HL-60/S4 treated with retinoic acid at 250 ng/mL for 4 days and 3 days (cell line): Measurements from ENCODE around the gene TRMU.

Experiments
- in situ Hi-C: fragments of 300-500 bp; cut with MboI; formaldehyde crosslinking; loops from 2 replicates; pipeline ENCODE4 v1.7.0; 2022; ENCODE audit warnings: low sequenced_read_pairs

Gene TRMU

GRCh38 chr22:46331496-46331895, 4.0 kb upstream of the TRMU start:
- in situ Hi-C loops = no loop called here

DNA sequence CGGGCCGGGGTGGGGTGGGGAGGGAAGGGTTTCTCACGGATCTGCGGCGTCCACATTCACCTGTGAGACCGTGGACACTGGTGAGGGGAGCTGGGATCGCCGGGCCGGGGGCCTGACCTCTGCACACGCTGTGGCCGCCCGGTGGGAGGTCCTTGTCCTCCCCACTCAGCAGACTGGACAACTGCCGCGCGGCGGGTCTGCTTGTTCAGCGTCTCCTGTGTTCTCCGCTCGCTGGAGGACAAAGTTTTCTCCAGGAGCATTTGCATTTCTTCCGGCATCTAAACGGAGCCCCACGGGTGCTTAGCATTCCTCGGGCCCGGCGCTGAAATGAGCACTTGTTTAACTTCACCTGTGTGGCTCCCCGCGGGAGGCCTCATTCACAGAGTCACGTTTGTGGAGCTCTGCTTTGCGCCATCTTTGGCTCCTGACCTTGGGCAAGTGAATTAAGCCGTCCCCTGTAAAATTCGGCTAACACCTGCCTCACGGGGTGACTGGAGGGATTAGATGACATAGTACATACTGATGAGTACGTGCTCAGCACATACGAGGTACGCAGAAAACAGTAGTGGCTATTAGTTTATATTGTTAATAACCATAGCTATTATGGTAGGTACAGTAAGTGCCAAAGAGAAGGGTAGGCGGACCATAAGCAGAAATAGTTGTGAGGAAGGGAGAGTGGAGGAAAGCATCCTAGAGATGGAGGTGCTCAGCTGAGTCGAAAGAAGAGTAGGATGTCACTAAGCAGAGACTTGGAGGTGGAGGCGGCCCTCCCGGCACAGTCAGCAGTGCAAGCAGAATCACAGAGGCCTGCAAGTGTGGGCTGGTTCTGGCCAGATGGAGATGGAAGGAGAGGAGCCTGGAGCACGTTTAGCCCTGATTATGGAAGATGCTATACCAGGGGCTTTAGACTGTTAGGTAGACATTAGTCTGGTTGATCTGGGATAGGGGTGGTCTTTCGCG, 885 bp downstream of the TRMU start:
- in situ Hi-C loops = no loop called here

- in situ Hi-C loops = no loop called here
Observed at GRCh38 chr22:46337870-46338269, 2.4 kb downstream of the TRMU start.

- in situ Hi-C loops = no loop called here
Observed at GRCh38 chr22:46338636-46339035, 3.1 kb downstream of the TRMU start.

- in situ Hi-C loops = no loop called here
Observed at GRCh38 chr22:46339956-46340355, 4.4 kb downstream of the TRMU start.

GRCh38 chr22:46340676-46341075, 5.2 kb downstream of the TRMU start:
- in situ Hi-C loops = no loop called here

DNA sequence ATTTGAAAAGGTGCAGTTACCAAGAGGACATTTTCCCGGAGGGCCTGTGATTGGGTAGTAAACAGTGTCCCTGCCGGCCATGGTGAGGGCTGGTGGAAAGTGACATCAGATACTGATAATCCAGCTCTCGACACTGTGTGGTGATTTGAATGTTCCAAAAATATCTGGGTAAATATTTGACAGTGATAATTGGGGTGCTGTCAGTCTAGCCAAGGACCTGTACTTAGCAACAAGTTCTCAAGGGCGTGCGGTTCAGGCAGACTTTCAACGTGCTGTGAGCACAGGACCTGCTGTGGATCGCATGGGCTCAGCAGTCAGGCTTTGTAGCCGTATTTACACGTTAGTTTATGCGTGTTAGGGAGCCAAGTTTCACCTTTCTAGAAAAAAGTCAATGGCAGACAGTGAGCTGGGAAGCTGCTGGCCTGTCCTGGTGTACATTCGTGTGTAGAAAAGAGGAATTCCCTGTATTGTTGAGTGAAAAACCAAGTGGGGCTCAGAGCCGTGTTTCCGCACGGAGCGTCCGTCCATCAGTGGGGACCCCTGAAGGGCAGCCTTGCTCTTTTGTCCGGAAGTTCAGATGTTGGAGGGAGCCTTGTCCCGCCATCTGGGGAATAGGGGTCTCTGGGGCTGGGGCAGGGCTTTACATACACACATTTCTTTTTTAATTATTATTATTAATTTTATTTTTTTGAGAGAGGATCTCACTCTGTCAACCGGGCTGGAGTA, 11.3 kb downstream of the TRMU start:
- in situ Hi-C loops = no loop called here

DNA sequence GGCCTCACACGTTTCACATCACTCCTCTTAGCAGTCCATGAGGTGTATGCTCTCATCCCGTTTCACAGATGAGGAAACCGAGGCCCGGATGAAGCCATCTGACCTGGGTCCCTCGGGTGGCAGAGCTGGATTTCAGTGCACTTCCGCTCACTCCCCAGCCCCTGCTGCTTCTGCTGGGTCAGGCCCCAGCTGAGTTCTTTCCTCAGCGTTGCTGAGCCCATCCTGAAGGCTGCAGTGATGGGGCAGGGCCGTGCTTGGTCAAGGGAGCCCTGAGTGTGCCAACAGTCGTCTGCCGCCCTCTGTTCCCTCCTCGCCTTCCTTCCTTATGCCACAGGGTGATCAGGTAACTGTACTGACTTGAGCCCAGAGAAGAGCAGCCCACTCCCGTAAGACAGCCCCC, 12.1 kb downstream of the TRMU start:
- in situ Hi-C loops = no loop called here

- in situ Hi-C loops = no loop called here
Observed at GRCh38 chr22:46348099-46348695, 12.7 kb downstream of the TRMU start.

DNA sequence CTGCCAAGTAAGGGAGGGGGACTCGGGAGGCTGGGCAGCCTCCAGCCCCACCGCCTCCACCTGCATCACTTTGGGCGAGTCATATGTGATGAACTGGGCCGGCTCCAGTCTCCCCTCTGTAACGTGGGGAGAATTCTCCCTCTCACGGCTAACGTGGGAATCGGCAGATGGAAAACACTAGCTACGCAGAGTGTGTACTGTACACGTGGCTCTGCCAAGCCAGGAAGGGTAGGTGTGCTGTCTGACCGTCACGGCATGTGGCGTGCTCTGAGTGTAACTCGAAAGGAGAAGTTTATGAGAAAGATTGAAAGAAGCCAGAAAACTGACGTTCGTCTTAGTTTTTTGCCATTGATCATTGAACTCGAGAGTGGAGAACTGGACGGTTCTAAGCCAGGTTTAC, 13.7 kb downstream of the TRMU start:
- in situ Hi-C loops = no loop called here

GRCh38 chr22:46349681-46350080, 14.2 kb downstream of the TRMU start:
- in situ Hi-C loops = no loop called here

DNA sequence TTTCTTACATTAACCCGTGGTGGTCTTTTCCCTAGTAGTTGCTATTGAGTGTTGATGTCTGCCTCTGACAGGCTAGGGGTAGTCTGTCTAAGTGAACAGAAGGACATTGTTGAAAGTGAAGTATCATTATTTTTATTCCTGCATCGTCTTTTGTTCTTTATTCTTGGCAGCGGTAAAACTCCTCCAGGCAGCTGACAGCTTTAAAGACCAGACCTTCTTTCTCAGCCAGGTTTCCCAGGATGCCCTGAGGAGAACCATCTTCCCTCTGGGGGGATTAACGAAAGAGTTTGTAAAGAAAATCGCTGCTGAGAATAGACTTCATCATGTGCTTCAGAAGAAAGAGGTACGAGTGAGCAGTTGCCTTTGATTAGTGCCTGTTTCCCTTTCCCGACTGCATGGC, 14.6 kb downstream of the TRMU start:
- in situ Hi-C loops = no loop called here

DNA sequence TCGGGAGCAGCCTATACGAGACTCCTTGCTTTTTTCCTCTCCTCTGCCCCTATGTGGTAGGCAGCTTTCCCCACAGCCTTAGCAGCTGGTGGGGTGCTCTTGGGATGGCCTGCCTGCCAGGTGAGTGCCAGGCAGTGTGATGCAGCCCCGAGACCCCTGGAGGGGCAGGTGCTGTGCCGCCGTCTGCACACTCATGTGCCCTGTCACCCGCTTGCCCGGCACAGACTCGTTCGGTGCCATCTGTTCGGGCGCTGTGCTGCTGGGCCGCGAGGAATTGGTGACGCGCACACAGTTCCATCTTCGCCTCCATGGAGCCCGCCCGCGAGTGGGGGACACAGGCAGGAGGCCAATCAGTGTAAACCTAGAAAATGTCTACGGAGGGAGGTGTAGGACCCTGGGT, 15.1 kb downstream of the TRMU start:
- in situ Hi-C loops = no loop called here

DNA sequence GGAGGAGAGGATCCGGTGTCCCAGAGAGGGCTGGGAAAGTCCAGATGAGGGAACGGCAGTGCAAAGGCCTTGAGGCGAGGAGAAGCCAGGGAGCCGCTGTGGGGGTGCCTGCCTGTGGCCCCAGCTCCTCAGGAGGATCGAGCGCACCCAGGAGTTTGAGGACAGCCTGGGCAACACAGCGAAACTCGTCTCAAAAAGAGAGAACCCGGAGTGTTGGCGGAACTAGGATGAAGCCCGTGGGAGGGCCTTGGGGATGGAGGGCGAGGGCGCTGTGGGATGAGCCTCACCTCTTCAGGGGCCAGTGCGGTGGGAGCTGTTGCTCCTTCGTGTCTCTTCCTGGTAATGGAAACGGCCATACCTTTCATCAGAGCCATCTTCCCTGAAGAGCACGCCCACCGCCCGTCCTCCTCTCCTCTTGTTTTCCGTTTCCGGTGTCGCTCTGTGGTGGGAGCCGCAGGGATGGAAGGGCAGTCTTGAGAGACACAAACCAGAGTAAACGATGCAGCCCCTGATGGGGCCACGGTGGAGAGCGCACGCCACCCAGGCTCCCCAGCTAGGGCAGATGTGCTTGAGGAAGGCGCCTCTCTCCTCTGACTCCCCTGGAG, 15.7 kb downstream of the TRMU start:
- in situ Hi-C loops = no loop called here

DNA sequence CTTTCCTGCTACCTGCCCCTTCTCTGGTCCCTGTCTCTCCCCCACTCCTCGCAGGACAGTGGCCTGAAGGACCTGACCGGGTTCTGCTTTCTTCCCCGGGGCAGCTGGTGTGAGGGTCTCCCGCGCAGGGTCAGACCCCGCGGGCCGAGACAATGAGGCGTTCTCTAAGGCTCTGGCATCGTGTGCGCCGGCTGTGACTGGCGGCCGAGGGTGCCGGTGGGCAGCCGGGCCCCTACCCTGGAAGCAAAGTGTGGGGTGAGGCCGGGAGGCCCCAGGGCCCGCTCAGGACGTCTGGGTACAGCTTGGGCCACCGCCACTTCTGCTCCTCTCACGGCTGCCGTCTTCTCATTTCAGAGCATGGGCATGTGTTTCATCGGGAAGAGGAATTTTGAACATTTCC, 16.3 kb downstream of the TRMU start:
- in situ Hi-C loops = no loop called here

GRCh38 chr22:46352276-46352675, 16.8 kb downstream of the TRMU start:
- in situ Hi-C loops = no loop called here

- in situ Hi-C loops = no loop called here
Observed at GRCh38 chr22:46352691-46353386, 17.3 kb downstream of the TRMU start.

DNA sequence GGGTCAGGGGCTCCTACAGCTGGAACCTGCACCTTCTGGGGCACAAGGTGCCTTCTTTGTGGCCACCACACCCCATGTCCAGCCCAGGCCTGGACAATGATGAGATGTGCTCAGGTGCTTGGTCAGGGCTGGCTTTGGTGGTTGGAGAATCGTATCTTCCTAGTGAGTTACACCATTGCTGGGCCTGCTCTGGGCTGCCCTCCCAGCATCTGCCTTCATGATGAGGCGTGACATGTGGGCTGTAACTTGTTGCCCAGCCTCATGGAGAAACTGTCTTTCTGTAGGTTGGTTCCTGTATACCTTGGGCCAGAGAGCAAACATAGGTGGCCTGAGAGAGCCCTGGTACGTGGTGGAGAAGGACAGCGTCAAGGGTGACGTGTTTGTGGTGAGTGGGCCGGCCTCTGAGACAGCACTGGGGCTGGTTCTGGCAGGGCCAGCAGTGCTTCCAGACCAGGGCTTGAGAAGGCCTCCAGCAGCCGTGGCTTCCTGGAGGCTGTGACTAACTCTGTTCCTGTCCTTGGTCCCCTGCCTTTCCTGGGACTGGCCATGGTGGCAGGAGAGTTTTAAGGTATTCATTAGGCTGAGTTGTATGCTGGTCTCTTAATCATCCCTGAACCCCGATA, 18.1 kb downstream of the TRMU start:
- in situ Hi-C loops = no loop called here

DNA sequence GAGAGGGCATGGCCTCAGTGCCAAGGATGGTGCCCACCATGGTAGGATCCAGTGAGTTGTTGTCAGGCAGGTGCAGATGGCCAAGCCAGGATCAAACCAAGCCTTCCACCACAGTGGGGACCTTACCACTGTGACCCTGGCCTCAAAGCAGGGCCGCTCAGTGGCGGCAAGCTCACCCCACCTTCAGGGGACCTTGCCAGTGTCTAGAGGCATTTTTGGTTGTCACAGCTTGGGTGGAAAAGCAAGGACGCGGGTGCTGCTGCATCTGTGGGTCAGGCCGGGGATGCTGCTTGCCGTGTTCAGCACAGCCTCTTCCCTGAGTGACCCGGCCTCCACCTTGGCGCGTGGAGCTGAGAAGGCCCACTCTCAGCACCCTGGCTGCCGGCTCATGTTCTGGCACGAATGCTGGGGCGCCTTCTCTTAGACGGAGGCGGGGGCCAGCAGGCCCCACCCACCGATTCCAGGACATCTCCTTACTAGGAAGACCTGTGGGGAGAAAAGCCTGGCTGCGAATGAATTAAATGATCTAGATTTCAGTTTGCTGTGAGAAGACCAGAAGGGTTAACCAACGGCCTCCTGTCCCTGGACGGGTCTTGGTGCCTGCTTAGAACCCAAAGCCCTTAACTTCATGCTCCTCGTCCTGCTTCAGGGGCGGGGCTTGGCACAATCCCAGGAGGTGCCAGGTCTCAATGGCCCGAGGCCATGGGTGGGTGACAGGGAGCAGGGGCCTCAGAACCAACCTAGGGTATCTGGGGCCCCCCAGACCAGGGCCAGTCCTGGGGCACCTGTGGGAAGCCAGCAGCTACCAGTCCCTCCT, 18.9 kb downstream of the TRMU start:
- in situ Hi-C loops = no loop called here

DNA sequence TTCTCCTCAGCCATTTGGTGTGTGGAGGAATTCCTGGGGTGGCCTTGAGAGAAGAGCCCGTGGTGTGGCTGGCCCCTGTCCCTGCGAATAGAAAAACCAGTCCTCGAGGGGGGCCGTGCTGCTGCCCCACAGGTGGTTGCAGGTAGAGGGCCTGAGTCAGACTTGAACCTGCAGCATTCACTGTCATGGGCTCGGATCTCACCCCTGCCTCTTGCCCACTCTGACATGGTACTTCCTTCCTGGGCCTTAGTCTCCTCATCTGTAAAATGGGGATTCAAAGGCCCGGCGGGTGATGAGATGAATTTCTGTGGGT, 19.4 kb downstream of the TRMU start:
- in situ Hi-C loops = no loop called here
